Measurements from ENCODE around the gene VMAC. TPM values are rescaled to one million over a fixed set of nuclear protein-coding genes. Genes with fewer than 3 reads are reported as not detected.

Gene VMAC
- total RNA-seq, 1 donor from 2014 or later = 3.0 TPM

DNA sequence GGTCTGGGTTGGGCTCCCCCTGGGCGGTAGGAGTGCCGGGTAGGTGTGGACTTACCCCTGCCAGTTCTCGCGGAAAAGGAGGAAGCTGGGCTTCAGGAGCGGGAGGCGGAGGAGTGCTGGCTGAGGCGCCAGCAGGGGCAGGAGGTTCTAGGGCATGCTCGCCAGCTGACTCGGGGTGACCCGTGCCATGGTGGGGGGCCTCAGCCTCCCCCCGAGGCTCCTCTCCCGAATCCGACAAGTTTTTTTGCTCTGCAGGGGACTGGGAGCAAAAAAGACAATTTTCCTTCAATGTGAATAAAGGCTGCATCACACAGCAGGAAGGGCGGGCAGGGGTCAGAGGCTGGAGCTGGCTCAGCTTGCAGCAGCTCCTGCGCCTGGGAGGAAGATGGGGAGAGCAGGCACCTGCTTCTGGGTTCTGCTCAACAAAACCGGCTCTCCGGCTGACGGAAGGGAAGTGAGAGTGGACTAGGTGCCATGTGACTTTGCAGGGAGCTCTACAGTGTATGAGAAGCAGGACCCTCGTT lies 46.7 kb downstream of the VMAC start:
- DNase-seq (ENCODE audit: low spot score) = no peak

GRCh38 chr19:5952193-5953029 lies 47.7 kb downstream of the VMAC start:
- DNase-seq (ENCODE audit: low spot score) = no peak

GRCh38 chr19:5953030-5953589 lies 48.4 kb downstream of the VMAC start:
- DNase-seq (ENCODE audit: low spot score) = no peak

DNA sequence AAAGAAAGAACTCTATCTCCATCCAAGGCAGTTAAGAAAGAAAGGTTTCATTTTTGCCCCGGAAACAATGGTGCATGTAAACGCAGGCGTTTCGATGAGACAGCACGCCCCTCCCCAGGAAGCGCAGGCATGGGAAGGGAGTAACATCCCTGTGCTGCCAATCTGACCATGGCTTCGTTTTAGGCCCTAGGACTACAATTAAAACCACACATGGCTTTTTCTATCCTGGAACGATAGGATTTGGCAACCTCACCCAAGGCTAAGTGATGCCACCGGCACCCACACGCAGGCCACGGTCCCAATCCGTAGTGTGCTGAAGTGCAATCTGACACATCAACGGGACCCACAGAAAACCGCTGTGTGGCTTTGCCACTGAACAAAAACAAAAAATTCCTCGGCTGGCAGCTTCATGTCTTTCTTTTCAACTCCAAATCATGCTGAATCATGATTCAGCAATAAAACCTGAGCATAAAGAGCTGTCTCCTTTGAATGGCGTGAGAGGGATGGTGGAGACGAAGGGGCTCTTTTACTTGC lies 49.1 kb downstream of the VMAC start:
- no peak for DNase-seq (ENCODE audit: low spot score)

- no peak for DNase-seq (ENCODE audit: low spot score)
Measured at GRCh38 chr19:5954293-5954692, 49.6 kb downstream of the VMAC start.

GRCh38 chr19:5955636-5955935 lies 50.9 kb downstream of the VMAC start:
- no peak for DNase-seq (ENCODE audit: low spot score)

DNA sequence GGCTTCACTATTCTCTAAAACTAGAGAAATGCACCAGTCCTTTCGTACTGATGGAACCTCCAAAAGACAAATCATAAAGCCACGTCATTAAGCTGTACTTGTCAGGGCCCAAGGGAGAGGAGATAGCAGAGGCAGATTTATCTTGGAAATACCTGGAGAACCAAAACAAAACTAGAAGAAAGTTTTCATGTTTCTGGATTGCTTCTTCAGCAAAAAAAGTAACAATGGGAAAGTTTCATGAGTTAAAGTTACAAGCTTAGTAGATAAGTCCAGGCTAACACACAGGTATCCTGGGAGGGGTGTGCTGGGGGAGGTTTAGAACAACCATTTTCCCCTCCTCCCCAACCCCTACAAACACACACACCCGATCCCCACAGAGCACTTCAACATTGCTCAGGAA lies 51.7 kb downstream of the VMAC start:
- no peak for DNase-seq (ENCODE audit: low spot score)

GRCh38 chr19:5956728-5957127 lies 52.1 kb downstream of the VMAC start:
- no peak for DNase-seq (ENCODE audit: low spot score)

DNA sequence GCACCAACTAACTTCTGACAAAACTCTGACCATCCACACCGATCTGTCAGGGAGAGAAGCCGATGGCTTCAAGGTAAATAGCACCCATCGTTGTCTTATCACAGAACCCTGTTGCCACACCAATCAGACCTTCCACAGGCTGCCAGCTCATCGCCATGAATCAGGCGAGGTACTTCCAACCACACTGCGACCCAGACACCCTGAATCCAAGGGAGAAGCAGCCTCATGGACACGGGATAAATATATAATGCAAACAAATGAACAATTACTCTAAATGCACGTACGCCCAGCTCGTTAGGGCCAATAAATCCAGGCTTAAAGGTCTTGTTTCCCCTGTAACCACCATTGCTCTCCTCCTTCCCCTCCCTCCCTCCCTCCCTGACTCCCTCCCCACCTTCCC lies 52.5 kb downstream of the VMAC start:
- DNase-seq (ENCODE audit: low spot score) = no peak

- DNase-seq (ENCODE audit: low spot score) = no peak
Measured at GRCh38 chr19:5958074-5958850, 53.6 kb downstream of the VMAC start.

DNA sequence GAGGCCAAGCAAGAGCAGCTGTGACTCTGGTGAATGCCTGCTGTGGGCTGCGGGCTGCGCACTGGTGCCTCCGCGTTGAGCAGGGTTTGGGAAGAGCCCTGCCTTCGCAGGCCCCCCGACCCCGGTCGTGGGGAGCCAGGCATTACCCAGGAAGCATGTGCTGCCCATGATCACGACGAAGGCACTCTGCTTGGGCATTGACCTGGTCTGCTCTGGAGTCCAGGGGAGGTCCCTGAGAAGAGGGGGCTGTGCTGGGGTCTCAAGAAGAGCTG lies 54.1 kb downstream of the VMAC start:
- DNase-seq (ENCODE audit: low spot score) = no peak

GRCh38 chr19:5959260-5960004 lies 54.8 kb downstream of the VMAC start:
- DNase-seq (ENCODE audit: low spot score) = no peak

Other genes with a start within 250 kb of the VMAC start
- gene MICOS13, start 224.4 kb upstream of the VMAC start, total RNA-seq = 75.4 TPM
- gene HSD11B1L, start 223.8 kb upstream of the VMAC start, total RNA-seq = 4.0 TPM
- 564 TPM for gene RPL36, start 214.6 kb upstream of the VMAC start, total RNA-seq
- gene LONP1, start 184.7 kb upstream of the VMAC start, total RNA-seq = 63.9 TPM
- gene CATSPERD, start 184.2 kb upstream of the VMAC start, total RNA-seq = not detected
- gene PRR22, start 120.1 kb upstream of the VMAC start, total RNA-seq = 1.5 TPM
- 31.4 TPM for gene DUS3L, start 113.7 kb upstream of the VMAC start, total RNA-seq
- gene NRTN, start 99.8 kb upstream of the VMAC start, total RNA-seq = 0.42 TPM
- gene FUT6, start 65.2 kb upstream of the VMAC start, total RNA-seq = not detected
- gene FUT3, start 53.4 kb upstream of the VMAC start, total RNA-seq = not detected
- not detected for gene FUT5, start 34.3 kb upstream of the VMAC start, total RNA-seq
- gene NDUFA11, start 1.1 kb upstream of the VMAC start, total RNA-seq = 186 TPM
- gene CAPS, start 9.4 kb downstream of the VMAC start, total RNA-seq = 4.4 TPM
- gene RANBP3, start 73.3 kb downstream of the VMAC start, total RNA-seq = 56.7 TPM
- 27.9 TPM for gene RFX2, start 205.6 kb downstream of the VMAC start, total RNA-seq
- gene ACSBG2, start 230.8 kb downstream of the VMAC start, total RNA-seq = not detected

All from mesenteric fat pad (tissue), 1 donor.